Measurements from ENCODE around the gene PLA2G4A.

Gene PLA2G4A

GRCh38 chr1:186927884-186928283 lies 99.1 kb downstream of the PLA2G4A start:
- Histone ChIP-seq H3K27me3 (ENCODE audit: insufficient read depth, poor library complexity, severe bottlenecking) (no peaks in the 10 kb centered on the region), H3K4me3 (replicated peaks; ENCODE audit: insufficient read depth, low read length) (no peak overlapping the region), H3K27ac (replicated peaks) (no peak overlapping the region)
- TF ChIP-seq REST (IDR thresholded peaks at IDR 0.05; ENCODE audit: insufficient replicate concordance, low read depth) (no peak), POLR2AphosphoS5 (IDR thresholded peaks at IDR 0.05; ENCODE audit: low read depth) (no peak), GABPA (IDR thresholded peaks at IDR 0.05; ENCODE audit: low read depth) (no peak), SPI1 (IDR thresholded peaks at IDR 0.05; ENCODE audit: borderline replicate concordance, low read depth) (no peak)
- TF ChIP-seq, protein P1, sequence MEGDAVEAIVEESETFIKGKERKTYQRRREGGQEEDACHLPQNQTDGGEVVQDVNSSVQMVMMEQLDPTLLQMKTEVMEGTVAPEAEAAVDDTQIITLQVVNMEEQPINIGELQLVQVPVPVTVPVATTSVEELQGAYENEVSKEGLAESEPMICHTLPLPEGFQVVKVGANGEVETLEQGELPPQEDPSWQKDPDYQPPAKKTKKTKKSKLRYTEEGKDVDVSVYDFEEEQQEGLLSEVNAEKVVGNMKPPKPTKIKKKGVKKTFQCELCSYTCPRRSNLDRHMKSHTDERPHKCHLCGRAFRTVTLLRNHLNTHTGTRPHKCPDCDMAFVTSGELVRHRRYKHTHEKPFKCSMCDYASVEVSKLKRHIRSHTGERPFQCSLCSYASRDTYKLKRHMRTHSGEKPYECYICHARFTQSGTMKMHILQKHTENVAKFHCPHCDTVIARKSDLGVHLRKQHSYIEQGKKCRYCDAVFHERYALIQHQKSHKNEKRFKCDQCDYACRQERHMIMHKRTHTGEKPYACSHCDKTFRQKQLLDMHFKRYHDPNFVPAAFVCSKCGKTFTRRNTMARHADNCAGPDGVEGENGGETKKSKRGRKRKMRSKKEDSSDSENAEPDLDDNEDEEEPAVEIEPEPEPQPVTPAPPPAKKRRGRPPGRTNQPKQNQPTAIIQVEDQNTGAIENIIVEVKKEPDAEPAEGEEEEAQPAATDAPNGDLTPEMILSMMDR (IDR thresholded peaks at IDR 0.05; ENCODE audit: insufficient read depth, low read length), result no peak
- no peak for DNase-seq (ENCODE audit: low read depth in 1 of 2, low spot score in 1 of 2)

- TF ChIP-seq SPI1 (IDR thresholded peaks at IDR 0.05; ENCODE audit: borderline replicate concordance, low read depth) (no peak), POLR2AphosphoS5 (IDR thresholded peaks at IDR 0.05; ENCODE audit: low read depth) (no peak), GABPA (IDR thresholded peaks at IDR 0.05; ENCODE audit: low read depth) (no peak), REST (IDR thresholded peaks at IDR 0.05; ENCODE audit: insufficient replicate concordance, low read depth) (no peak)
- TF ChIP-seq, protein P1 (IDR thresholded peaks at IDR 0.05; ENCODE audit: insufficient read depth, low read length), result no peak
- no peak overlapping the region for H3K4me3 ChIP-seq (replicated peaks; ENCODE audit: insufficient read depth, low read length)
- no peaks in the 10 kb centered on the region for H3K27me3 ChIP-seq (ENCODE audit: insufficient read depth, poor library complexity, severe bottlenecking)
- no peak overlapping the region for H3K27ac ChIP-seq (replicated peaks)
- DNase-seq (ENCODE audit: low read depth in 1 of 2, low spot score in 1 of 2), result no peak
Observed at GRCh38 chr1:186930238-186930637, 101.5 kb downstream of the PLA2G4A start.

- no peak overlapping the region for H3K27ac ChIP-seq (replicated peaks)
- no peak overlapping the region for H3K4me3 ChIP-seq (replicated peaks; ENCODE audit: insufficient read depth, low read length)
- DNase-seq (ENCODE audit: low read depth in 1 of 2, low spot score in 1 of 2), result no peak
- TF ChIP-seq POLR2AphosphoS5 (IDR thresholded peaks at IDR 0.05; ENCODE audit: low read depth) (no peak), SPI1 (IDR thresholded peaks at IDR 0.05; ENCODE audit: borderline replicate concordance, low read depth) (no peak), GABPA (IDR thresholded peaks at IDR 0.05; ENCODE audit: low read depth) (no peak), REST (IDR thresholded peaks at IDR 0.05; ENCODE audit: insufficient replicate concordance, low read depth) (no peak)
- TF ChIP-seq, protein P1 (IDR thresholded peaks at IDR 0.05; ENCODE audit: insufficient read depth, low read length), result no peak
- no peaks in the 10 kb centered on the region for H3K27me3 ChIP-seq (ENCODE audit: insufficient read depth, poor library complexity, severe bottlenecking)
Observed at GRCh38 chr1:186937016-186937670, 108.4 kb downstream of the PLA2G4A start.
